DMS153 (cell line): ENCODE data around the gene LSS.

ENCODE experiments used
- DNase-seq: peaks from one replicate; lab custom pipeline; 2025; lab: John Stamatoyannopoulos, UW

The LSS gene

DNA sequence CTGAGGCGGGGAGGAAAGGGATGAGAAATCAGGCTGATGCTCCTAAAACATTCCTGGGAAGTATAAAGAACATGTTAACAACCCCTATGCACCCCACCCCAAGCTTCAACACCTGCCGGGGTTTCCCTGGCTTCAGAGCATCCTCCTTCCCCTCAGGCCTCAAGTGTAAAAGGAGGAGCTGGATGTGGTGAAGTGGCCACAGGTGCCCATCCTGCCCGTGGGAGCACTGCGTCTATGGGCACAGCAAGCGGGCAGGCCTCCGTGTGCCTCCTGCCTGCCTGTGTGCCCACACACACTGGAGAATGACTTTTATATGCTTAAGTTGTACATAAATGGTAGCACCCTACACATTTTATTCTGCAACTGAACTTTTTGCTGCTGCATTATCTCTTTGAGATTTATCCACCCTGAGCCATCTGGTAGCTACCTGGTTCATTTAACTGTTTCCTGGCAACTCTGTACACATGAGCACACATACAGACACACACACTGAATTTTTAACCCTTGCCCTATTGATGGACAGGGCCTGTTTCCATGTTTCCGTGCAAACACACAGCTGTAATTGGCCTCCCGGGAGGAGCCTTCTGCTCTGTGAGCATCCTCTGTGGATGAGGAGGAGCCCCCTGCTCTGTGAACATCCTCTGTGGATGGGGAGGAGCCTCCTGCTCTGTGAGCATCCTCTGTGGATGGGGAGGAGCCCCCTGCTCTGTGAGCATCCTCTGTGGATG lies 59.8 kb downstream of the LSS start:
- no peak for DNase-seq

GRCh38 chr21:46168238-46168637 lies 60.3 kb downstream of the LSS start:
- DNase-seq = no peak

- DNase-seq = no peak
Observed at GRCh38 chr21:46165098-46165497, 63.5 kb downstream of the LSS start.

DNA sequence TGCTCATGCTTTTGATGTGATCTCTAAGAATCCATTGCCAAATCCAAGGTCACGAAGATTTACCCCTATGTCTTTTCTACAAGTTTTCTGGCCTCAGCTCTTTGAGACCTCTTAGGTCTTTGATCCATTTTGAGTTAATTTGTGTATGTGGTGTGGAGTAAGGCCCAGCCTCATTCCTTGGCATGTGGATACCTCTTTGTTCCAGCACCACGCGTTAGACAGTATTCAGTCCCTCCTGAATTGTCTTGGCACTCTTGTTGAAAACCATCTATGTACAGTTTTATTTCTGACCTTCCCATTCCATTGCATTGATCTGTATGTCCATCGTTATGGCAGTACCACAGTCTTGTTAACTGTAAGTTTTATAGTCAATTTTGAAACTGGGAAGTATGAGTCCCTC lies 65.2 kb downstream of the LSS start:
- no peak for DNase-seq

GRCh38 chr21:46161633-46162592 lies 66.7 kb downstream of the LSS start:
- DNase-seq = no peak

- no peak for DNase-seq
Observed at GRCh38 chr21:46160907-46161632, 67.5 kb downstream of the LSS start.

DNA sequence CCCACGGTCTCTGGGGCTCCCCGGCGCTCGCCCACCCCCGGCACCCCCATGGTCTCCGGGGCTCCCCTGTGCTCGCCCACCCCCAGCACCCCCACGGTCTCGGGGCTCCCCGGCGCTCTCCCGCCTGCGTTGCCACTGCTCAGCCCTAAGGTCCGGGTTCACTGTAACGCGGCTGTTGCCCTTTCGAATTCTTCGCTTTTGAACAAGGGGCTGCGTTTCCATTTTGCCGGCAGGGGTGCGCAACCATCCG lies 68.0 kb downstream of the LSS start:
- no peak for DNase-seq

GRCh38 chr21:46159841-46160656 lies 68.5 kb downstream of the LSS start:
- DNase-seq = no peak

DNA sequence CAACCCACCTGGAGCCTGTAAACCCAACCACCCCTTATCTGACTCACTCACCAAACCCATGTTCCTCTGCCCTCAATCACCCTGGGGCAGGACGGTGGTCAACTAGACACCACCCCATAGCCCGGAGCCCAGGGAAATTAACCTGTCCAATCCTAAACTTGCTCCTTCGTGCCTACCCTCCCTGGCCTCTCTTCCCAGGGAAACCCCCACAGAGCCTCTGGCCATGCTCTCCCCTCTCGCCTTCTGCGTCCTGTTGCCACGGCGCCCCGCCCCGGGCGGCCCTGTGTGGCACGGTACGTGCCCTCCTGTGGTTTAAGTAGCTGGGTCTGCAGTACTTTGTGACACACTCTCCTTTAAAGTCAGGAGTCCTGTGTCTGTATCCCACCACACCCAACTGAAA lies 69.2 kb downstream of the LSS start:
- DNase-seq = no peak

DNA sequence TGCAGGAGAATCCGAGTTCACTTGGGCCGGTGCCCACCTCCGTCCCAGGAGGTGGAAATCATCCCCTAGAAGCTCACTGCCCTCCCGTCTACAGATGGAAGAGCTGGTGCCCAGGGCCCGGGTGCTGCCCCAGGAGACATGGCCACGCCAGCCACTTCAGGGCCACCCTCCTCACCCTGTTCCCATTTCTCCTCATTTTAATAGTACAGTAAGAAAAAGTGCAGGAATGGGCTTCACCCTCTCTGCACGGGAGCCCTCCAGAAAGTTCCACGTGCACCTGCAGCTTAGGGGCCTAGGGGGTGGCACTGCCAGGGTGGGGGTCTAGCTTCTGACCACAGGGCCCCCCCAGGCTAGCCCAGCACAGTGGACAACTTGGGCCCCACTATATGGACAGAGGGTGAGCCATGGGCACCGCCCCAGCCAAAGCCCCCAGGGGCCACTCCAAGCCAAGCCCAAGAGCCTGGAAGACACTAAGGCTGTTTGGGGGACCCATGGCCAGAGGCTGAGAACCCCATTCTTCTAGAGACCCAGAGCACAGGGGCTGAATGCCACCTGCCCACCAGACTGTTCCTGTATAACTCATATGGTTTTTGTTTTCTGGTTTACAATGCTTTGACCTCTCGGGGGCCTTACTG lies 69.8 kb downstream of the LSS start:
- DNase-seq = no peak

GRCh38 chr21:46157987-46158451 lies 70.6 kb downstream of the LSS start:
- no peak for DNase-seq

DNA sequence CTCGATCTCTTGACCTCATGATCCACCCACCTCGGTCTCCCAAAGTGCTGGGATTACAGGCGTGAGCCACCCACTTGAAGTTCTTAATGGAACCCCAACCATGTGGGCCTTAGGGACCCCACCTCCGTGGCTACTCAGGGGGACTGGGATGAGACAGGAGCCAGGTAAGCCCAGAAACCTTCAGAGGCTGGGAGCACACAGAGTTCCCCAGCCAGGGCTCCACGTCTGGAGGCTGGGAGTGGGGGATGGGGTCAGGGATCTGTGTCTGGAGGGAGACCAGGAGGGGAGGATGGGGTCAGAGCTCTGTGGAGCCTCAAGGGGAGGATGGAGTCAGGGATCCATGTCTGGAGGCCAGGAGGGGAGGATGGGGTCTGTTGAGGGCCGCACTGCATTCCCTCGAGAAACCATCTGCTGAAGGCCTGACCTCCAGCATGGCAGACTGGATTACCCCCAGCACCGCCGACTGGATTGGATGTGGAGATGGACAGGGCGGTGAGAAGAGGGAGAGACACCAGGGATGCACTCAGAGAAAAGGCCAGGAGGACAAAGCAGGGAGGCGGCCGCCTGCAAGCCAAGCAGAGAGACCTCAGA lies 71.1 kb downstream of the LSS start:
- no peak for DNase-seq

DNA sequence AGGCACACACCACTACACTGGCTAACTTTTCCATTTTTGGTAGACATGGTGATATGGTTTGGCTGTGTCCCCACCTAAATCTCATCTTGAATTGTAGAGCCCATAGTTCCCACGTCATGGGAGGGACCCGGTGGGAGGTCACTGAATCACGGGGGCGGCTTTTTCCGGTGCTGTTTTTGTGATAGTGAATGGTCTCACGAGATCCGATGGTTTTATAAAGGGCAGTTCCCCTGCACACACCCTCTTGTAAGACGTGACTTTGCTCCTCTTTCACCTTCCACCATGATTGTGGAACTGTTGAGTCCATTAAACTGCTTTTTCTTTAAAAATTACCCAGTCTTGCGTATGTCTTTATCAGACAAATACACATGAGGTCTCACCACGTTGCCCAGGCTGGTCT lies 71.9 kb downstream of the LSS start:
- no peak for DNase-seq

- no peak for DNase-seq
Observed at GRCh38 chr21:46156378-46156645, 72.3 kb downstream of the LSS start.

- no peak for DNase-seq
Observed at GRCh38 chr21:46155514-46156377, 72.8 kb downstream of the LSS start, which contains the start of gene FTCD. TSS of gene FTCD (minus strand) at chr21:46155579. CDS start at chr21:46155523, 56 bp downstream.

- no peak for DNase-seq
Observed at GRCh38 chr21:46154955-46155513, 73.5 kb downstream of the LSS start.

- no peak for DNase-seq
Observed at GRCh38 chr21:46154155-46154954, 74.2 kb downstream of the LSS start.

- DNase-seq = peak; percentile 7
Observed at GRCh38 chr21:46153247-46154154, 75.1 kb downstream of the LSS start.
